Neuron (in vitro differentiated cells): ENCODE results near the gene NOC2L.
A peak's percentile ranks its signal among the peaks of the same experiment; 100 is the strongest.

Experiments
- H2AFZ ChIP-seq: one replicate; pipeline ENCODE4 v1.6.1; 2013; ENCODE audit warnings: low read depth, mild to moderate bottlenecking, inconsistent platforms, low read length, moderate library complexity
- H3K27me3 ChIP-seq: one replicate; pipeline ENCODE4 v1.6.1; 2013; ENCODE audit warnings: low read length; ENCODE audit not compliant: insufficient read depth
- H3K36me3 ChIP-seq: one replicate; pipeline ENCODE4 v1.6.1; 2013; ENCODE audit warnings: low read length; ENCODE audit not compliant: insufficient read depth
- H3K4me1 ChIP-seq: one replicate; pipeline ENCODE4 v1.6.1; 2013; ENCODE audit warnings: low read length; ENCODE audit not compliant: insufficient read depth
- H3K4me3 ChIP-seq: 2 replicates; pipeline ENCODE4 v1.5.1; 2013; ENCODE audit warnings: mild to moderate bottlenecking, low read length, moderate library complexity
- H3K9me3 ChIP-seq: one replicate; pipeline ENCODE4 v1.6.1; 2013; ENCODE audit warnings: low read length

The NOC2L gene

DNA sequence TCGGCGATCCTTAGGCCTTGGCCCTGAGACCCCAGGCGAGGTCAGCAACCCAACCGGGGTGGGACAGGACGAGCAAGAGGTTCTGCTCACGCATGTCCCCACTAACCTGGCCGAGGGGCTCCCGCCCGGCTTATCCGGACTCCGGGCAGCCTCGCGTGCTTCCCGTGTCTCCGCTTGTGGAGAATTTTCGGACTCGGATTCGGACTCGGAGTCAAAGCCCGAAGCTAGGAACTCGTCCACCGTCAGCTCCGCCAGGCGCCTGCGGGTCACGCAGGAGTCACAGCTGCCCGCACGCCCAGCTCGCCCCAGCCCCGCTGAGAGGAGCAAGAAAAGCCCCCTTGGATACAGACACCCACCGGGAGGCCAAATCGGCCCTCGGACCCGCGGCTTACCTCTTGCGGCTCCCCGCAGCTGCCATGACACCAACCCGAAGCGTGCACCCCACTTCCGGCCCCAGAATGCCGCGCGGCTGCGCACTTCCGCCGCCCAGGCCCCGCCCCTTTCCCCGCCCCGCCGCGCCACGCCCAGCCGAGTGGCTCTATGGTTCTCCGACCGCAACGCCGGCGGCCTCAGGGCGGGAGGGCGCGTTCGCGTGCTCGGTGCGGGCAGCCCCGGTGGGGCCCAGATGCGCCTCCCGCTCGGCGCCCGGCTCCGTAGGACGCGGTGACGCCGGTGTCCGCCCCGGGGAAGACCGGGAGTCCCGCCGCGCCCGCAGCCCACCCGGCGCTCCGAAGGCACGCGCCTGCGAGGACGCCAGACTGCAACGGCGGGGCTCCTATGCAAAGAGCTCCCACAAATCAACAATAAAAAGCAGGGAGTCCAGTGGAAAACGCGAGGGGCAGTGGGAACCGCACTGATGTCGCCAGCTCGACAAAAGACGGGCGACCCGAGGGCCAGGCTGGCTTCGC, at the start of gene NOC2L:
NOC2L (minus strand) TSS at position 434 of the 908 bp plus-strand sequence; CDS start at position 418, 16 bp downstream.
- Histone ChIP-seq H3K4me1 (peaks cover 17% of the 10 kb centered on the region), H3K27me3 (no peaks in the 10 kb centered on the region), H3K36me3 (peaks cover 37% of the 10 kb centered on the region), H3K9me3 (no peaks in the 10 kb centered on the region), H3K4me3 (peak within 1 kb of the TSS; percentile 67), H2AFZ (peak within 1 kb of the TSS; percentile 54)

DNA sequence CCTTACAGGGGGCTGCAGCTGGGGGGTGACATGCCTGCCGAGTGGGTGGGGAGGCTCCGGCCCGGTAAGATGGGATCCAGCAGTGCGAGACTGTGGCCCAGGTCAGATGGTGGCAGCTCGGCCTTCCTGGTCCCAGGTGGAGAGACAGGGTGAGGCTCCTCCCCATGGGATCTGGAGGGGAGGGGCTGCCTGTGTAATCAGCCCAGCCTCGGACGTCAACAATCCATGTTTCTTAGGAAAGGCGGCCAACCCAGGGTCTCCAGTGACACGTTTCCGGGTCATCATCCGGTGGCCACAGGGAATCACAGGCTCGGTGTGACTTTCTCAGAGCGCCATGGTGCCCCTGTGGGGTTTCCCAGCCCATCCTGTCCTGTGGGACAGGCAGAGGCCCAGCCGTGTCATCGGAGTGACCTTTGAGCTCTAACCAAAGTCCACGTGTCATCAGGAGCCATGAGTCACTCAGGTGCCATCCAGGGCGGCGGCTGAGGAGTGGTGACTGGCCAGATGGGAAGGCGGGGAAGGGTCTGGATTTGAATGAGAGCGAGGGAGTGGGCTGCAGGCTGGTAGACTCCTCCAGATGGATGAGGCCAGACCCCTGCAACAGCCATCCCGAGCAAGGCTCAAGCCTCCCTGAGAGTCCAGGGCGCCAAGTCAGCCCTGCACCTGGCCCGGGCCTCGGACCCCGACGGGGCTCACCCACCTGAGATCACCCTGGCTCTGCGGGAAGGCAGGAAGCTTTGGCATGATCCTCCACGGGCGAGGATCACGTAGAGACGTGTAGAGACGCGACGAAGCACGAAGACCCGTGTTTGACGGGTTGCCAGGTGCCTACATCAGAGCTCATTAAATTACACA, 47.5 kb upstream of the NOC2L start:
- H3K27me3 ChIP-seq, result no peaks in the 10 kb centered on the region
- peaks cover 2% of the 10 kb centered on the region for H3K36me3 ChIP-seq
- no peaks in the 10 kb centered on the region for H3K9me3 ChIP-seq
- H3K4me1 ChIP-seq, result peaks cover 29% of the 10 kb centered on the region
- no peak overlapping the region for H3K4me3 ChIP-seq
- no peak overlapping the region for H2AFZ ChIP-seq

DNA sequence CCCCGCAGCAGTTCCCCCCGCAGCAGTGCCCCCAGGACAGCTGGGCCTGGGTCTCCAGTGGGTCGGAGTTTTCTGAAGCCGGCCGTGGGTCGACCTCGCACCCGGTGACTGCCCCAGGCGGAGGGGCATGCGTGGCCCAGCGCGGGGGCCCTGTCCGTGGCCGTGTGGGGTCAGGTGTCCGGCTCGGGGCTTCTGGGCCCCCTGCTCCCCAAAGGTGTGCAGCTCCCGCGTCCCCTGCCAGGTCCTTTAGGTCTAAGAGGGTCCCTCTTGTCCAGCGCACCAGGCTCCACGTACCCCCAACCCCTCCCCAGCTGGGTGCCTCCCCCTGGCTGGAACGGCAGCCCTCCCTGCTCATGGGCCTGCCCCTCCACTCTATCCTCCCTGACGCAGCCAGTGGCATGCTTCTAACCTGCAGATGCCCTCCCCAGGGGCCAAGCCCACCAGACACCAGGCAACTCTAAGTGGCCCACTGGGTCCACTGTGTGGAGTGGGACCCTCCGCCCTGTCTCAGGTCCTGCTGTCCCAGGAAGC, 46.8 kb upstream of the NOC2L start:
- Histone ChIP-seq H2AFZ (no peak overlapping the region), H3K4me3 (no peak overlapping the region), H3K27me3 (no peaks in the 10 kb centered on the region), H3K36me3 (peaks cover 2% of the 10 kb centered on the region), H3K9me3 (no peaks in the 10 kb centered on the region), H3K4me1 (peaks cover 29% of the 10 kb centered on the region)

DNA sequence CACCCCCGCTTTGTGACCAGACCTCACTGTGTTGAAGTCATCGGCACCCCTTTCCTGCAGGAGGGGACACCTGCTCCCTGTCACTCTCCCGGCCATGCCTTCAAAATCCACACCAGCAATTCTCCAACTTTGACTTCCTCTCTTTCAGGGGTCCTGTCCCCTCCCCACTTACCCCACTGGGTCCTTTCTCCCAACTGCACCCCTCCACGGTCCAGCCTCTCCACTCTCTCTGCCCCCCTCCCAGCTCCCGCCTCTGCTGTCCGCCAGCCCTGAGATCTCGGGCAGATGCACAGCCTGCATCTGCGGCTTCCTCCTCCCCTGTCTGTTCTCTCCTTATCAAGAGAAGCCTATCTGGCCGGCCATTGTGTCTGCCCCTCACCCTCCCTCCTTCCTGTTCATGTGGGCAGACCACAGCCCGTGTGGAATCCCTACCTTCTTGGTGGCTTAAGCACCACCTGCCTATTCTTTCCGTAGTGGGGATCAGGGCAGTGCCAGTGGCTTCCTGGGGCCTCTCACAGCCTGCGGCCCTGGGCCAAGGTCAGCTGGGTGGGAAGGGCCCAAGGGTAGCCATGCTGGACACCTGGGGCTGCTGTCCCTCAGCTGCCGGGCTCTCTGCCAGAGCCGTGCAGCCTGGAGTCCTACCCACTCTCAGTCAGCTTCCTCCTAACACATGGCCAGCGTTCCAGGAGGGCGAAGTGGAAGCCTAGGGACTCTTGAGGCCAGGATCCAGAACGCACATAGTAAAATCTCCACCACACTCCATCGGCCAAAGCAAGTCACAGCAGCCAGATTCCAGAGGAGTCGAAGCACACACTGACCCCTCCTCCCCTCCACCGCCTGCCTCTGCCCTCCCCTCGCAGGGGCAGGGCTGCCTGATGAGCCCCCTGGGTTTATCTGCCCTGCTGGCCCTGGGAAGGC, 46.0 kb upstream of the NOC2L start:
- Histone ChIP-seq H2AFZ (no peak overlapping the region), H3K27me3 (no peaks in the 10 kb centered on the region), H3K9me3 (no peaks in the 10 kb centered on the region), H3K4me3 (peak overlapping the region; percentile 34), H3K36me3 (peaks cover 2% of the 10 kb centered on the region), H3K4me1 (peaks cover 29% of the 10 kb centered on the region)

DNA sequence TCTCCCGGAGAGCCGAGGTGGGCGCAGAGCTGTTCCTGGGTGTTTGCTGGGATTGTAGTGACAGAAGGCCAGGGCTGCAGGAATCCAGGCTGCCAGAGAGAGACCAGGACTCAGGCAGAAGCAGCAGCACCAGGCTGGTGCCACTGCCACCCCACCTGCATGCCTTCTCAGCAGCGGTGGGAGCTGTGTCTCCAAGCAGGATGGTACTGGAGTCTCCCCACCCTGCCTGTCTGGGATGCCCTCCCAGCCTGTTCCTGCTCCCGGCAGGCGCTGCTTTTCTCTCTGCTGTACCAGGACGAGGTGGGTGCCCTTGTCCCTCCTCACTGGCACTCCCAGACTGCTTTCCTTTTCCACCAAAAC, 45.3 kb upstream of the NOC2L start:
- Histone ChIP-seq H2AFZ (no peak overlapping the region), H3K27me3 (no peaks in the 10 kb centered on the region), H3K36me3 (peaks cover 2% of the 10 kb centered on the region), H3K4me1 (peaks cover 29% of the 10 kb centered on the region), H3K9me3 (no peaks in the 10 kb centered on the region), H3K4me3 (no peak overlapping the region)

DNA sequence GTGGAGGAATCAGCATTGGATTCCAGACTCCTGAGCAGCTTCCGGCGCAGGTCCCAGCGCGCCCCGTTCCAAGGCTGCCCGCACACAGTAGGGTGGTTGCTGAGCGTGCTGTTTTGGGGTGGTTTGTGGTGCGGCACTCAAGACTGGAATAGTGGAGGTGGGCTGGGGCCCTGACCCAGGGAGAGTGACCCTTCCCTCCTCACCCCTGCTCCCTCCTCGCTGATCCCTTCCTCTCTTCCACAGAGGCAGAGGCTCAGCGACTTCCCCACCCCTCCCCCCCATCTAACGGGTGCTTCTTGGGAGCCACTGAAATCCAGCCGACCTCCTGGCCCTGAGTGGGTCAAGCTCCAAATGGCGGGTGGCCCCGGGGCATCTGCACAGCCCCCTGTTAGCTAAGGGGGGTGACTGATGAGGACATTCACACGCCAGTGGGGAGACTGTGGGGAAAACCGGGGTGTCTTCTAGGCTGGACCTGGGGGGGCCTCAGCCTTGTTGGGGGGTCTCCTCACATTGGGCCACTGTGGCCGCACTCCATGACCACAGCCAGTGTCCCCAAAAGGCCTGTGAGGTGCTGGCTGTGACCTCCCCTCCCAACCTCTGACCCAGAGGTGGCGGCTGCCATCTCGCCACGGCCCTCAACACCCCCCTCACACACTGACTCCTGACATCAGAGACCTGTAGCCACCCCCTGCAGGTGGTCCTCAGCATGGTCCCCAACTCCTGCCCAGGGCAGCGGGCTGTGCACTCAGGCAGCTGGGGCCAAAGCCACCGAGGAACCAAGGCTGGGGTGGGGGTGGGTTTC, 44.8 kb upstream of the NOC2L start:
- no peak overlapping the region for H2AFZ ChIP-seq
- no peak overlapping the region for H3K4me3 ChIP-seq
- peaks cover 29% of the 10 kb centered on the region for H3K4me1 ChIP-seq
- H3K27me3 ChIP-seq, result no peaks in the 10 kb centered on the region
- peaks cover 2% of the 10 kb centered on the region for H3K36me3 ChIP-seq
- H3K9me3 ChIP-seq, result no peaks in the 10 kb centered on the region

DNA sequence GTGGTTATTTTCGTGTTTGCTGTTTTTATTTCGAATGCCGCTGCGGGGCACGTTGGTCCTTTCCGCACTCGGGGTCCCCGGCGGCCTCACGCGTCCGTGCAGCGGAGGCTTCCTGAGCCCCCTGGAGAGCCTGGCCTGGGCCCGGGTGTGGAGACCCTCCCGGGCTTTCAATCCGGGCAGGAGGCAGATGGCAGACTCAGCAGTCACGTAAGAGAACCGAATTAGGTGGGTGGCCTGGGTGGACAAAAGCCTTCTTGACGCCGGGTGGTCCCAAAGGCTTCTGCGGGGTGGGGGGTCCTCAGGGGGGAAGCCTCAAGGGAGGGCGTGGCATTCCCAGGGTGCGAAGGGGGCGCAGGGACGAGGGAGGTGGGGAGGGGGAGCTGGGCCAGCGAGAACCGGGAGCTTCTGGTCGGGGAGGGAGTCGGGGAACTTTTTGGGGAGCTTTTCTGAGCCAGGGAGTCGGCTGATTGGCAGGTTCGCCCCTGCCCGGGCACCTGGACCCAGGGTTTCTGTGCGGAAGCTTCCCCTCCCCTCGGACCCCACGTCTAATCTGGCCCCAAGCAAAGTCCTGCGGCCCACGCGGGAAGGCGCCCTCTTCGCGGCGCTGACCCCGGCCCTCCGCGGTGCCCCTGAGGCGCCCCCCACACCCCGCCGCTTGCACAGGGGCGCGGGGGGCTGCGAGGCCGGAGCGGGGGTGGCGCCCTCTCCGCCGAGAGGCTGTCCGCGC, 42.2 kb upstream of the NOC2L start:
- Histone ChIP-seq H3K9me3 (no peaks in the 10 kb centered on the region), H3K4me3 (peak overlapping the region; percentile 52), H2AFZ (no peak overlapping the region), H3K36me3 (peaks cover 5% of the 10 kb centered on the region), H3K27me3 (no peaks in the 10 kb centered on the region), H3K4me1 (peaks cover 45% of the 10 kb centered on the region)

GRCh38 chr1:1000357-1001056, 41.5 kb upstream of the NOC2L start:
- Histone ChIP-seq H3K27me3 (no peaks in the 10 kb centered on the region), H3K4me1 (peaks cover 43% of the 10 kb centered on the region), H2AFZ (no peak overlapping the region), H3K9me3 (no peaks in the 10 kb centered on the region), H3K4me3 (peak overlapping the region; percentile 52), H3K36me3 (peaks cover 5% of the 10 kb centered on the region)

- Histone ChIP-seq H3K4me1 (peaks cover 36% of the 10 kb centered on the region), H3K27me3 (no peaks in the 10 kb centered on the region), H2AFZ (no peak within 1 kb of the TSS), H3K36me3 (peaks cover 5% of the 10 kb centered on the region), H3K4me3 (peak within 1 kb of the TSS; percentile 52), H3K9me3 (no peaks in the 10 kb centered on the region)
Observed at GRCh38 chr1:999725-1000356, 40.8 kb upstream of the NOC2L start, which contains the start of gene HES4. HES4 (minus strand) TSS chr1:1000097; CDS start chr1:999973, 124 bp downstream.

DNA sequence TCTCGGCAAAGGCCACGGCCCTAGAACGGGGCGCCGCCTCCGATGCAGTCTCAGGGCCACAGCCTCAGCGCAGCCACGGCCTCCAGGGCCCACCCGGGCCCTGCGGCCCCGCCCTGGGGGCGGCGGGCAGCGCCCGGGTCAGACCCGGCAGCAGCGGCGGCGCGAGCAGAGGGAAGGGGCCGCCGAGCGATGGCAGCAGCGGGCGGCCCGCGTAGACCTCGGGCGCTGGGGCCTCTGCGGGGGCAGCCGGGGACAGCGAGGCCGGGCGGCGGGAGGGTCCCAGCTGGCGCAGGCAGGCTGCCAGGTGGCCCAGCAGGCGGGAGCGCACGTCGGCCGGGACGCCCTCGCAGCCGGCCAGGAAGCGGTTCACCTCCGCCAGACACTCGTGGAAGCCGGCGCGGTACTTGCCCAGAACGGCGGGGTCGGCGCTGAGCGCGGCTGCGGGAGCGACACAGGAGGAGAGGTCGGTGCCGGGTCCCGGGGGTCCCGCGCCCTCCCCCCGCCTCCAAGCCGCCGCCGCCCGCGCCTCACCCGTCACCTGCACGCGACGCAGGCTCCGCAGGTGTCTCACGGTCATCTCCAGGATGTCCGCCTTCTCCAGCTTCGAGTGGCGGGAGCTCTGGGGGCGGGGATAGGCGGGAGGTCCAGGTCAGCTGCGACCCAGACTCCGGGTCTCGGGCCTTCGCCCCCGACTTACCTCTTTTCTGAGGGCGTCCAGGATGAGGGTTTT, 40.1 kb upstream of the NOC2L start:
- Histone ChIP-seq H3K27me3 (no peaks in the 10 kb centered on the region), H3K9me3 (no peaks in the 10 kb centered on the region)

More for the DNA sequence above, 40.1 kb upstream of the NOC2L start:
- Histone ChIP-seq H2AFZ (no peak overlapping the region), H3K36me3 (peaks cover 5% of the 10 kb centered on the region), H3K4me3 (peak overlapping the region; percentile 52), H3K4me1 (peaks cover 29% of the 10 kb centered on the region)
